IMR-90 (cell line): ENCODE measurements around the gene LRRC4C. TPM values are rescaled to one million over a fixed set of nuclear protein-coding genes. Genes with fewer than 3 reads are reported as not detected.
A peak's percentile ranks its signal among the peaks of the same experiment; 100 is the strongest.

Experiments
- ATAC-seq: fragments of 200-7000 bp; cut with Tn5 transposase; 2 replicates; pipeline ENCODE4 v1.9.1; 2020; ENCODE audit warnings: low read depth, mild to moderate bottlenecking, moderate library complexity
- BruUV-seq: library from RNA; stranded (reverse); fragments of 400-500 nt; replicated peaks from 2 replicates; lab custom pipeline; 2021; lab: Mats Ljungman, UMichigan
- CTCF ChIA-PET: fragments of 300-600 bp; formaldehyde crosslinking; extraction: SDS; loops from one replicate; lab custom pipeline; 2021; ENCODE audit warnings: antibody characterized with exemption; lab: Yijun Ruan, JAX
- POLR2A ChIA-PET: fragments of 300-600 bp; sonication (Branson Sonifier 250); formaldehyde crosslinking; loops from one replicate; lab custom pipeline; 2022; ENCODE audit warnings: antibody characterized with exemption; ENCODE audit not compliant: unreplicated experiment; lab: Charles Lee
- DNase-seq: peaks from one replicate; pipeline ENCODE4 v3.0.0; 2013
- H2AFZ ChIP-seq: replicated peaks from 2 replicates; pipeline ENCODE3; 2013; ENCODE audit warnings: low read length, mild to moderate bottlenecking; ENCODE audit not compliant: poor library complexity
- H2AK5ac ChIP-seq: 2 replicates; pipeline ENCODE4 v1.6.1; 2013; ENCODE audit warnings: low read depth, low read length, inconsistent platforms
- H2AK9ac ChIP-seq: replicated peaks from 2 replicates; pipeline ENCODE3; 2013; ENCODE audit warnings: mild to moderate bottlenecking, low read depth, low read length, moderate library complexity; ENCODE audit not compliant: poor library complexity
- H2BK120ac ChIP-seq: 2 replicates; pipeline ENCODE4 v1.6.1; 2013; ENCODE audit warnings: low read depth, low read length, inconsistent platforms
- H2BK15ac ChIP-seq: 3 replicates; pipeline ENCODE4 v1.6.1; 2013; ENCODE audit warnings: low read depth, low read length, inconsistent platforms
- H2BK20ac ChIP-seq: 2 replicates; pipeline ENCODE4 v1.6.1; 2013; ENCODE audit warnings: low read depth, mild to moderate bottlenecking, inconsistent platforms, low read length, moderate library complexity
- H2BK5ac ChIP-seq: 2 replicates; pipeline ENCODE4 v1.6.1; 2013; ENCODE audit warnings: mild to moderate bottlenecking, low read depth, low read length, inconsistent platforms; ENCODE audit not compliant: poor library complexity, severe bottlenecking
- H3K14ac ChIP-seq: replicated peaks from 2 replicates; pipeline ENCODE4 v1.6.1; 2013; ENCODE audit warnings: low read depth, low read length, inconsistent platforms
- H3K18ac ChIP-seq: 2 replicates; pipeline ENCODE4 v1.6.1; 2013; ENCODE audit warnings: low read depth, low read length, control low read depth
- H3K23ac ChIP-seq: 2 replicates; pipeline ENCODE4 v1.6.1; 2013; ENCODE audit warnings: low read depth, low read length, inconsistent platforms
- H3K27ac ChIP-seq: 2 replicates; pipeline ENCODE4 v1.5.1; 2013; ENCODE audit warnings: mild to moderate bottlenecking, control low read depth, low read length; ENCODE audit not compliant: insufficient read depth
- H3K27me3 ChIP-seq: 2 replicates; pipeline ENCODE4 v1.6.1; 2013; ENCODE audit warnings: low read length; ENCODE audit not compliant: control insufficient read depth, insufficient read depth
- H3K36me3 ChIP-seq: 2 replicates; pipeline ENCODE4 v1.6.1; 2013; ENCODE audit warnings: low read length, mixed read lengths; ENCODE audit not compliant: control insufficient read depth, insufficient read depth
- H3K4ac ChIP-seq: 2 replicates; pipeline ENCODE4 v1.6.1; 2013; ENCODE audit warnings: low read depth, low read length, inconsistent platforms
- H3K4me1 ChIP-seq: 2 replicates; pipeline ENCODE4 v1.6.1; 2013; ENCODE audit warnings: low read length, mixed read lengths; ENCODE audit not compliant: control insufficient read depth, insufficient read depth
- H3K4me2 ChIP-seq: 2 replicates; pipeline ENCODE4 v1.6.1; 2013; ENCODE audit warnings: low read depth, mild to moderate bottlenecking, control low read depth, low read length, moderate library complexity
- H3K4me3 ChIP-seq: 2 replicates; pipeline ENCODE4 v1.5.1; 2013; ENCODE audit warnings: low read depth, mild to moderate bottlenecking, control low read depth, low read length, moderate library complexity; ENCODE audit not compliant: insufficient read depth
- H3K56ac ChIP-seq: 2 replicates; pipeline ENCODE4 v1.6.1; 2013; ENCODE audit warnings: low read length, inconsistent platforms; ENCODE audit not compliant: insufficient read depth; ENCODE audit errors: extremely low read depth
- H3K79me1 ChIP-seq, 2 experiments: 2 replicates each; pipeline ENCODE4 v1.6.1; 2013; ENCODE audit warnings: low read length in 2 of 2, inconsistent platforms in 1 of 2, low read depth in 1 of 2
- H3K9ac ChIP-seq: 2 replicates; pipeline ENCODE4 v1.6.1; 2013; ENCODE audit warnings: low read depth, low read length, control low read depth
- H3K9me1 ChIP-seq: 2 replicates; pipeline ENCODE4 v1.6.1; 2013; ENCODE audit warnings: low read length, inconsistent platforms; ENCODE audit not compliant: insufficient read depth
- H3K9me3 ChIP-seq: 2 replicates; pipeline ENCODE4 v1.6.1; 2013; ENCODE audit warnings: low read length; ENCODE audit not compliant: control insufficient read depth, insufficient read depth
- H4K20me1 ChIP-seq: 2 replicates; pipeline ENCODE4 v1.6.1; 2013; ENCODE audit warnings: low read length, inconsistent platforms; ENCODE audit not compliant: insufficient read depth
- H4K5ac ChIP-seq: 2 replicates; pipeline ENCODE4 v1.6.1; 2013; ENCODE audit warnings: mild to moderate bottlenecking, low read depth, low read length, control low read depth
- H4K8ac ChIP-seq, 2 experiments: 2 replicates each; pipeline ENCODE4 v1.6.1; 2013; ENCODE audit warnings: low read depth in 2 of 2, low read length in 2 of 2, control low read depth in 1 of 2, inconsistent platforms in 1 of 2
- H4K91ac ChIP-seq: 2 replicates; pipeline ENCODE4 v1.6.1; 2013; ENCODE audit warnings: low read depth, low read length, inconsistent platforms; ENCODE audit not compliant: insufficient read depth
- BHLHE40 ChIP-seq: fragments of 150-350 bp; IDR thresholded peaks from 2 replicates; pipeline ENCODE4 v1.6.1; 2016; ENCODE audit warnings: mild to moderate bottlenecking, low read depth, low read length
- CHD1 ChIP-seq: IDR thresholded peaks from 2 replicates; pipeline ENCODE4 v1.6.1; 2012; ENCODE audit warnings: low read depth, low read length, improper control_type of control experiment
- CTCF ChIP-seq: conservative IDR thresholded peaks from 2 replicates; pipeline ENCODE4 v1.5.1; 2012; ENCODE audit warnings: mild to moderate bottlenecking, low read depth, low read length, improper control_type of control experiment
- ELK1 ChIP-seq: fragments of 150-350 bp; IDR thresholded peaks from 2 replicates; pipeline ENCODE4 v1.6.1; 2016; ENCODE audit warnings: low read depth, mild to moderate bottlenecking, low read length, moderate library complexity, borderline replicate concordance
- MAFK ChIP-seq: IDR thresholded peaks from 2 replicates; pipeline ENCODE4 v1.6.1; 2012; ENCODE audit warnings: low read depth, low read length, improper control_type of control experiment
- MXI1 ChIP-seq: IDR thresholded peaks from 2 replicates; pipeline ENCODE4 v1.6.1; 2012; ENCODE audit warnings: low read depth, mild to moderate bottlenecking, low read length, moderate library complexity, borderline replicate concordance
- POLR2A ChIP-seq: IDR thresholded peaks from 2 replicates; pipeline ENCODE4 v1.6.1; 2012; ENCODE audit warnings: mild to moderate bottlenecking, low read depth, low read length
- RAD21 ChIP-seq: IDR thresholded peaks from 2 replicates; pipeline ENCODE4 v1.6.1; 2012; ENCODE audit warnings: low read length, improper control_type of control experiment
- RCOR1 ChIP-seq: IDR thresholded peaks from 2 replicates; pipeline ENCODE4 v1.6.1; 2012; ENCODE audit warnings: mild to moderate bottlenecking, low read length, improper control_type of control experiment; ENCODE audit not compliant: insufficient replicate concordance
- RFX5 ChIP-seq: IDR thresholded peaks from 2 replicates; pipeline ENCODE4 v1.8.0; 2012; ENCODE audit warnings: low read depth, mild to moderate bottlenecking, low read length, moderate library complexity
- SMC3 ChIP-seq: fragments of 150-350 bp; IDR thresholded peaks from 2 replicates; pipeline ENCODE4 v1.6.1; 2016; ENCODE audit warnings: low read depth, mild to moderate bottlenecking, antibody characterized with exemption, low read length, moderate library complexity
- USF2 ChIP-seq: fragments of 150-350 bp; IDR thresholded peaks from 2 replicates; pipeline ENCODE4 v1.6.1; 2017; ENCODE audit warnings: mild to moderate bottlenecking, antibody characterized with exemption, low read length, low read depth
- WGBS, 2 experiments: methylation state at CpG; one replicate each; pipeline versions ENCODE4 v1.1.5 to v1.1.7; 2013; ENCODE audit warnings: missing lambda C conversion rate in 2 of 2; ENCODE audit not compliant: insufficient read length in 1 of 2; ENCODE audit errors: extremely low coverage in 2 of 2; 5-methylcytosine and 5-hydroxymethylcytosine counted together
- dilution Hi-C: fragments of 300-500 bp; cut with HindIII; formaldehyde crosslinking; loops from one replicate; pipeline ENCODE4 v1.14.3; 2018; ENCODE audit warnings: low sequenced_read_pairs; ENCODE audit not compliant: unreplicated experiment
- in situ Hi-C: fragments of 300-500 bp; cut with MboI; formaldehyde crosslinking; loops from 3 replicates; pipeline ENCODE4 v1.14.3; 2019; ENCODE audit warnings: low sequenced_read_pairs, inconsistent platforms, mixed read lengths
- intact Hi-C: fragments of 100-400 bp; cut with micrococcal nuclease; formaldehyde crosslinking; loops from 2 replicates; pipeline ENCODE4 v1.10.0; 2022
- polyA plus RNA-seq, 3 experiments: library from polyadenylated mRNA; depleted of rRNA; stranded (reverse); fragments of >200 nt; gene quantifications; 2 replicates each; pipeline ENCODE4 v1.2.3, GENCODE V29; 2012; ENCODE audit warnings: low replicate concordance in 1 of 3
- total RNA-seq: library from RNA; depleted of rRNA; stranded (reverse); fragments of >200 nt; gene quantifications from 2 replicates; pipeline ENCODE4 v1.2.3, GENCODE V29; 2012

Gene LRRC4C
- total and polyA plus RNA-seq, 2 of the 4 experiments (the other 2 are of a cell fraction) = under 0.01 to 0.03 TPM

- Histone ChIP-seq H2BK120ac (no peak overlapping the region), H3K4ac (no peak overlapping the region), H3K27ac (no peak overlapping the region), H3K14ac (no peak overlapping the region), H3K4me2 (no peak overlapping the region), H3K79me1 (no peaks in the 10 kb centered on the region), H3K27me3 (peaks cover 7% of the 10 kb centered on the region; the same call in 1 of the 2 replicates), H3K23ac (no peak overlapping the region), H4K8ac (no peak overlapping the region), H2AK9ac (no peak overlapping the region), H3K18ac (no peak overlapping the region), H4K20me1 (no peaks in the 10 kb centered on the region), H4K91ac (no peak overlapping the region), H3K56ac (no peak overlapping the region), H4K5ac (no peak overlapping the region), H3K9me3 (no peaks in the 10 kb centered on the region), H2BK20ac (no peak overlapping the region), H3K4me3 (no peak overlapping the region), H2BK5ac (no peak overlapping the region), H2AK5ac (no peak overlapping the region), H3K36me3 (no peaks in the 10 kb centered on the region), H2AFZ (peak overlapping the region; percentile 93), H2BK15ac (no peak overlapping the region), H3K9me1 (no peaks in the 10 kb centered on the region), H3K9ac (no peak overlapping the region), H3K4me1 (no peaks in the 10 kb centered on the region)
- ATAC-seq (no peak), DNase-seq (no peak)
- intact Hi-C loops = loop anchor here (10.0 kb wide), 1 partner anchor 1500 kb away; no protein-coding TSS in a partner anchor
- POLR2A ChIA-PET = no interaction called here
- CTCF ChIA-PET = interaction anchor here (0.5 to 1.3 kb wide), 15 partner anchors 13 to 1153 kb away, joined by 3 to 4 read pairs (median 3); no protein-coding TSS in a partner anchor
- dilution Hi-C loops = no loop called here
- TF ChIP-seq SMC3 (no peak), CTCF (no peak), RFX5 (no peak), MAFK (no peak), RAD21 (no peak), ELK1 (no peak), BHLHE40 (no peak), MXI1 (no peak), POLR2A (no peak), RCOR1 (no peak), USF2 (no peak), CHD1 (no peak)
- in situ Hi-C loops = no loop called here
- no TSS peak for BruUV-seq
- 88% methylated on average over 4 of the region's 13 CpGs; no CpG with 5 or more reads in 1 of the 2 experiments for WGBS, 2 experiments
Measured at GRCh38 chr11:40294349-40294735, 1165.1 kb downstream of the LRRC4C start.
